HG03520 (cell line): ENCODE measurements around the gene TXNDC11.

Experiments used
- ATAC-seq: cut with Tn5 transposase; IDR thresholded peaks from one replicate; pipeline ENCODE4 v1.9.1; 2021; ENCODE audit warnings: mild to moderate bottlenecking, moderate library complexity; ENCODE audit not compliant: unreplicated experiment

The TXNDC11 gene

GRCh38 chr16:11752856-11753255 lies 10.2 kb upstream of the TXNDC11 start:
- no peak for ATAC-seq

DNA sequence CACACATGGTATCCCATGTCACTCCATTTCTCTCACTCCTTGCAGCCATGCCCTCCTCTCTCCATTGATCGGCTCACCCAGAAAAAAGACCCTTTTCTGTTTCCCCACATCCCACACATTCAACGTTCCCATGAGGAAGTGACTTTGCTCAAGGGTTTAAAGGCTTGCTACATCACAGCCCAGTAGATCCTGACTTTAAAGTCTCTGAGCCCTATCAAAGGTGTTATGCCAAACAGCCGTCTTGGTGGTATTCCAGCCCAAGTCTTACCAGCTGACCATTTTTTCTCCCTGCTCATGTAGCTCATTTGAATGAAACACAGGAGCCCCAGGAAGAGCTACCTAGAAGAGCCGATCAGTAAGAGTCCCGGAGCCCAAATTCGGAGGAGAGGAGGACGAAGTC lies 7.4 kb upstream of the TXNDC11 start:
- ATAC-seq = no peak

DNA sequence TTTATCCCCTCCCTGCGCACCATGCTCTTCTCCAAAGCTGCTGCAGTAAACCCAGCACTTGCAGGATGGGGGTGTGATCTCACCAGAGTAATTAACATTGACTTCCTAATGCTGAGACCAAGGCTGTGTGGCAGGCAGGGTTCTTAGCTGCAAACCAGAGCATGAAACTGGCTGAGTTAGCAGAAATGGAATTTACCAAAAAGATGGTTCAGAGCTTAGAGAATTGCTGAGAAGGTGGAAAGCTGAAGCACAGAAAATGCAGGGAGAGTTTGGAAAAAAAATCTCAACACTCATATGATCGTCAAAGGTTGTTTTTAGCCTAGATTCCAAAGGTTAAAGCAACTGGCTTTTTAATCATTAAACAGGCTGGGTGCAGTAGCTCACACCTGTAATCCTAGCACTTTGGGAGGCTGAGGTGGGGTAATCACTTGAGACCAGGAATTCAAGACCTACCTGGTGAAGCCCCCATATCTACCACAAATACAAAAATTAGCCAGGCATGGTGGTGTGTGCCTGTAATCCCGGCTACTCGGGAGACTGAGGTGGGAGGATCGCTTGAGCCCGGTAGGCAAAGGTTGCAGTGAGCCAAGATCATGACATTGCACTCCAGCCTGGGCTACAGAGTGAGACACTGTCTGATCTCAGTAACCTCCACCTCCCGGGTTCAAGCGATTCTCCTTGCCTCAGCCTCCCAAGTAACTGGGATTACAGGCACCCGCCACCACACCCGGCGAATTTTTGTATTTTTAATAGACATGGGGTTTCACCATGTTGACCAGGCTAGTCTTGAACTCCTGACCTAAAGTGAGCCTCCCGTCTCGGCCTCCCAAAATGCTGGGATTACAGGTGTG lies 6.0 kb upstream of the TXNDC11 start:
- no peak for ATAC-seq

DNA sequence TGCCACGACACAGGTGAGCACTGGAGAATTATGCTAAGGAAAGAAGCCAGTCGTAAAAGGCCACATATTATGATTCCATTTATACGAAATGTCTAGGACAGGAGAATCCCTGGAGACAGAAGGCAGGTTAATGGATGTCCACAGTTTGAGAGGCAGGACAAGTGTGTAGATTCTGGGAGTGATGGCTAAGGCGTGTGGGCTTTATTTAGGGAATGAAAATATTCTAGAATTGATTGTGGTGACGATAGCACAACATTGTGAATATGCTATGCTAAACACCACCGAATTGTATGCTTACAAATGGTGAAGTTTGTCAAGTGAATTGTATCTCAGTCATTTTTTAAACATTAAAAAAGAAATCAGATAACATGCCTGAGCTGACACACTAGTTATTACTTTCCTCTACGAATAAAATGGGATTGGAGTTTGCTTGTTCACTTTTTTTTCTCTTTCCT lies 5.3 kb upstream of the TXNDC11 start:
- no peak for ATAC-seq

DNA sequence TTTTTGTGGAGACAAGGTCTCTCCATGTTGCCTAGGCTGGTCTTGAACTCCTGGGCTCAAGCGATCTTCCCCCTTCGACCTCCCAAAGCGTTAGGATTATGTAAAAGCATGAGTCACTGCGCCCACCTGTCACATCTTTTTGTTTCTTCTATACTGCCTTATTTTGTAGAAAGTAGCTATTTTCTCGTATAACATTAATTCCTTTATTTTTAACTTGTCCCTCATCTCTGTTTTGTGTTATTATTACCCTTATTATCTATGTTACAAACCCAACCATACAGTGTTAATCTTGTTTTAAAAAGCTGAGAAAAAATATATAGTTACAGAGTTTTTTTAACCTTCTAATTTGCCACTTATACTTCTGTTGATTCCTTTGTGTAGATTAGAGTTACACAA lies 1.4 kb upstream of the TXNDC11 start:
- ATAC-seq = no peak

GRCh38 chr16:11743308-11744074 lies 834 bp upstream of the TXNDC11 start:
- ATAC-seq = no peak

DNA sequence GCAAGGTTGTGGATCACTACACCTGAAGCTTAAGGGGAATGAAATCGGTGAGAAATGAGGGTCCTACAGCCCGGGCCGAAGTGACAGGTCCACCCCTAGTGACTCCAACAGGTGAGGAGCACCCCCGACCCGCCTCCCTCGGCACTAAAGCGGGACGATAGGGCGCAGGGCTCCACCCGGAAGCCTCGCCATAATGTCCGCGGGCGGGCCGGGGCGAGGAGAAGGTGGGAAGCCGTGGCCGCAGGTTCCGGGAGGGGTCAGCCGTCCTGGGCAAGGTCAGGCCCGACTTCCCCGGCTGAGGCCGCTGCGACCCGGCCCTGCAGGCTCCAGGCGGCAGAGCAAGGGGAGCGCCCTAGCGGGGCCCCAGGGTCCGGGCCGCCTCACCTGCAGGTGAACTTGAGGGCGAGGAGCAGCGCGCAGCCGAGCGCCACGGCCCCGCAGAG lies 543 bp downstream of the TXNDC11 start:
- ATAC-seq = peak; percentile 28

GRCh38 chr16:11740567-11740966 lies 2.1 kb downstream of the TXNDC11 start:
- ATAC-seq = no peak

GRCh38 chr16:11738742-11739544 lies 3.7 kb downstream of the TXNDC11 start:
- no peak for ATAC-seq

GRCh38 chr16:11737713-11738112 lies 4.9 kb downstream of the TXNDC11 start:
- no peak for ATAC-seq

GRCh38 chr16:11736903-11737302 lies 5.8 kb downstream of the TXNDC11 start:
- ATAC-seq = no peak

- ATAC-seq = no peak
These were observed 6.9 kb downstream of the TXNDC11 start for GRCh38 chr16:11735787-11736186.

DNA sequence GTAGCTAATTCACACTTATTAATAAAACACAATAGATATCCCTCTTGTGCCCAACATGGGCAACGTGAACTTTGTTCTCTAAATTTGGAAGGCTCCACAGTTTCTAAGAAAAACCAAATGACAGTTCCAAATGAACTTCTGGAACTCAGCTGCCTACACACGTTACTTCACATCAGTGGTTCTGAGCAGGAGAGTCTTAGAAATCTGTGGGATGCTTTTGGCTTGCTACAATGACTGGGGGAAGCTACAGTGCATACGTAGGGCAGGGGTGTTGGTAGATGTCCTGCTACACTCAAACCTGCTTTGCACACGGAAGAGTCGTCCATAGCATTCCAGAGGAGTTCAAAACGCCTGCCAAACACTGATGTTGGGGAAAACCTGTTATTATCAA lies 8.0 kb downstream of the TXNDC11 start:
- ATAC-seq = no peak

DNA sequence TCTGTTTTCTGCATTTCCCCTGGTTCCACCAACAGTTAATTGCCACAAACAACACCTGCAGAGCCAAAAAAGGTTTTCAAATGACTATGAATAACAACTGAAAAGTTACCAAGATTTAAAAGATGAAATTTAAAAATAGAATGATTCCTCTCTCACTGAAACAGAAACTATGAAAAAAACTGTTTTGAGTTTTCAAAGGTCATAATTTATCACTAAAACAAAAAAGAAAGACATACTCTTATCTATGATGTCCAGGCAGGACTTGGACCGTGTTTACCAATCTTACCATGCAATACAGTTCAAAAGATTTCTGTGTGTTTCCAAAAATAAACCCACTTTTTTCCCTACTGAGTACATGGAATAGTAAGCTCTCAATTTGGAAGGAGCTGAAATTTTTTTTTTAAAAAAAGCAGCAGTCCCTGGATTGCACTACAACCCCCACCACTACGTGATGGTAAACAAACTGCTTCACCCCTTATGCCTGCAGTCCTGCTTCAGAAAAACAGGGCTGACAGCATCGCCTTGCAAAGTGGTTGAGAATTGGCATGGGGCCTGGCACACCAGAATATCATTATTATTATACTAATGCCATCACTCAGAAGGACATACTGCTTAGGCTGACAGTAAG lies 8.5 kb downstream of the TXNDC11 start:
- no peak for ATAC-seq

GRCh38 chr16:11731222-11731621 lies 11.4 kb downstream of the TXNDC11 start:
- ATAC-seq = no peak

DNA sequence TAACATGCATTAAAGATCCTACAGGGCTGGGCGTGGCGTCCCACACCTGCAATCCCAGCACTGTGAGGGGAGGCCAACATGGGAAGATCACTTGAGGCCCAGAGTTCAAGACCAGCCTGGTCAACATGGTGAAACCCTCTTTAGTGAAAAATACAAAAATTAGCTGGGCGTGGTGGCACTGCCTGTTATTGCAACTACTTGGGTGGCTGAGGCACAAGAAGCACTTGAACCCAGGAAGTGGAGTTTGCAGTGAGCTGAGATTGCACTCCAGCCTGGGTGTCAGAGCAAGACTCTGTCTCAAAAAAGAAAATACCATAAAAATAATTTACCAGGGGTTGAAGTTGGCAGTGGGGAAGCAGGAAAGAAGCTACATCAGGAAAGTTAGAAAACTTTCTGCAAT lies 12.9 kb downstream of the TXNDC11 start:
- ATAC-seq = no peak

DNA sequence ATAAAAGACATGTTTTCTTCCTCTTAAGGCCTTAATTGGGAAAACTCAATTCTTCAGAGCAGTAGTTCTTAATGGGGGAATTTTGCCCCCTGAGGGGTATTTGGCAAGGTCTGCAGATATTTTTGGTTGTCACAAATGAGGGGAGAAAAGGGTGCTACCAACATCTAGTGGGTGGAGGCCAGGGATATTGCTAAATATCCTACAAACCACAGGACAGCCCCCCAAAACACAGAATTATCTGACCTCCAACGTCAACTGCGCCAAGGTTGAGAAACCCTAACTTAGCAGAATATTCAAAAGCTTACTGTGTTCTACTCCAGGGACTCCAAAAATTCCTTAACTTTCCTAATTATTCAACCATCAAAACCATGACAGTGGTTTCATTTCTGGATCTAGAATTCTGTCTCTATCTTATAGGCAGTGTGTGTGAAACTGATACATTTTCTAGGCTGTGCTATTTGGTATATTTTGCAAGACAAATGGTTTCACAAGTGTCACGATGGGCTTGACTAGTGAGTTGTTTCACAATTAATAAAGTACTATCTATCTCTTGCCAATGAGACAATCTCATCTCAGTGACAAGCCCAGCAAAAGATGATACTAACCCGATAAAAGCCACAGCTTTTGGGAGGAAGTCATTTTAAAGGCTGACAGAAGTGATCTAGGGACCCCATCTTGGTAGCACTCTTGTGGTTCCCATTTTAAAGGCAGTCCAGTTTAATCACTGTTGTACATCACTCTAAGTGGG lies 14.7 kb downstream of the TXNDC11 start:
- ATAC-seq = no peak

- no peak for ATAC-seq
These were observed 16.6 kb downstream of the TXNDC11 start for GRCh38 chr16:11726008-11726407.

DNA sequence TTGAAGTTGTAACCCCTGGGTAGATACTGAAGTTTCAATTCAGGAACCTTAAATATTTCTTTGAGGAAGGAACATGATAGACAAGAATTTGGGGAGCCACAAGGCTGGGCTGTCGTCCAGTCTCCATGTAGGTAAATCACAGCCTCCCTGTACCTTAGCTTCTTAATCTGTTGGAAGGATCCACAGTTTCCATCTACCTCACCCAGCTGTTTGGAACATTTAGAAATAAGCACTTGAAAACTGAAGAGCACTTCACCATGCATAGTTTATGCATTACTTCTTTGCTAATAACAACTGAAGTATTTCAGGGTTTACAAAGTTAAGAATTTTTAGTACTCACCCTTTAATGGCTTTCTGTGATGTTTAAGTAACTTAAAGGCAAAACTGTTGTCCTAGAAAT lies 17.2 kb downstream of the TXNDC11 start:
- ATAC-seq = no peak

DNA sequence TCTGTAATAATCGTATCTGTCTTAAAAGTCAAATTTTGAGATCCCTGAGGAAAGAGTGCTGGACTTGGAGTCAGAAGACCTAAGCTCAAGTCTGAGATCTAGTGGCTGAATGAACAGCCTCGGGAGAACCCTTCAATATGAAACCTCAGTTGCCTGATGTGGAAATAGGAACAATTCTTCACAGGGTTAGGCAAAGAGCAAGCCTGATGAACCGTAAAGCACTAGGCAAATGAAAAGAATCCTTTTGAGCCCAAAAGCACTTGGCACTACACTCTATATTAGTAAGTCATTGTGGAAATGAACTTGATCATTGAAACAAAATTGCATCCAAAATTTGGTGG lies 20.2 kb downstream of the TXNDC11 start:
- ATAC-seq = no peak
